B cell (primary cell): ENCODE measurements around the gene CCM2. TPM values are rescaled to one million over a fixed set of nuclear protein-coding genes. Genes with fewer than 3 reads are reported as not detected.
A peak's percentile ranks its signal among the peaks of the same experiment; 100 is the strongest.

Experiments
- ATAC-seq: fragments of 200-7000 bp; cut with Tn5 transposase; one replicate; pipeline ENCODE4 v1.10.0; 2021; ENCODE audit warnings: low read depth, mild to moderate bottlenecking, moderate number of reproducible peaks, moderate library complexity
- CTCF ChIA-PET: fragments of 350-600 bp; sonication (Branson Sonifier 250); formaldehyde crosslinking; loops from one replicate; lab custom pipeline; 2021; ENCODE audit warnings: antibody characterized with exemption, inconsistent platforms; lab: Charles Lee
- POLR2A ChIA-PET: fragments of 350-600 bp; sonication (Branson Sonifier 250); formaldehyde crosslinking; loops from one replicate; lab custom pipeline; 2021; ENCODE audit warnings: antibody characterized with exemption; lab: Charles Lee
- DNase-seq: peaks from one replicate; pipeline ENCODE4 v3.0.0; 2013
- H2AFZ ChIP-seq: 2 replicates; pipeline ENCODE4 v1.6.1; 2012; ENCODE audit warnings: mild to moderate bottlenecking, low read depth, low read length; ENCODE audit not compliant: insufficient read depth, poor library complexity, severe bottlenecking
- H3K27ac ChIP-seq, 2 donors: 1 replicate in 1 of 2; 2 replicates in 1 of 2; pipeline ENCODE4 v1.5.1; 2012 to 2013; ENCODE audit warnings: low read length in 2 of 2, mild to moderate bottlenecking in 2 of 2, moderate library complexity in 1 of 2
- H3K27me3 ChIP-seq, 4 experiments: fragments of 200-600 bp in 1 of 4; sonication (generic) in 1 of 4; replicated peaks in 1 of 4; 1 replicate in 2 of 4; 2 replicates in 2 of 4; pipeline versions ENCODE4 v1.6.1 to v1.7.0; 2013 to 2016; ENCODE audit warnings: low read length in 3 of 4, mild to moderate bottlenecking in 2 of 4, mixed read lengths in 1 of 4, moderate library complexity in 1 of 4; ENCODE audit not compliant: insufficient read depth in 4 of 4, control insufficient read depth in 3 of 4; ENCODE audit errors: control extremely low read depth in 1 of 4
- H3K36me3 ChIP-seq, 2 experiments: replicated peaks in 1 of 2; 1 replicate in 1 of 2; 2 replicates in 1 of 2; pipeline versions ENCODE4 v1.6.1 to v1.7.1; 2013; ENCODE audit warnings: low read length in 1 of 2; ENCODE audit not compliant: insufficient read depth in 2 of 2, control insufficient read depth in 1 of 2; ENCODE audit errors: control extremely low read depth in 1 of 2, extremely low read depth in 1 of 2
- H3K4me1 ChIP-seq, 2 donors: fragments of 200-600 bp in 1 of 2; sonication (generic) in 1 of 2; 1 replicate in 1 of 2; 2 replicates in 1 of 2; pipeline versions ENCODE4 v1.5.1 to v1.6.1; 2013 to 2017; ENCODE audit warnings: low read length in 2 of 2; ENCODE audit not compliant: control insufficient read depth in 2 of 2, insufficient read depth in 2 of 2
- H3K4me2 ChIP-seq: replicated peaks from 2 replicates; pipeline ENCODE3; 2012; ENCODE audit warnings: mild to moderate bottlenecking, low read depth, low read length; ENCODE audit not compliant: poor library complexity, severe bottlenecking
- H3K4me3 ChIP-seq, 5 experiments: fragments of 200-600 bp in 1 of 5; sonication (generic) in 1 of 5; 1 replicate in 3 of 5; 2 replicates in 2 of 5; pipeline versions ENCODE4 v1.5.1 to v1.7.0; 2011 to 2016; ENCODE audit warnings: low read length in 4 of 5, mild to moderate bottlenecking in 4 of 5, low read depth in 2 of 5, control low read depth in 1 of 5, moderate library complexity in 1 of 5; ENCODE audit not compliant: insufficient read depth in 1 of 5; ENCODE audit errors: control extremely low read depth in 1 of 5, extremely low read depth in 1 of 5
- H3K79me2 ChIP-seq: fragments of 200-600 bp; sonication (generic); one replicate; pipeline ENCODE4 v1.6.0; 2016; ENCODE audit warnings: low read length; ENCODE audit not compliant: control insufficient read depth, insufficient read depth
- H3K9ac ChIP-seq: fragments of 200-600 bp; sonication (generic); 2 replicates; pipeline ENCODE4 v1.6.1; 2017; ENCODE audit warnings: mild to moderate bottlenecking, low read length, moderate library complexity
- H3K9me3 ChIP-seq, 3 donors: one replicate each; pipeline versions ENCODE4 v1.6.1 to v1.7.1; 2013; ENCODE audit warnings: low read length in 2 of 3; ENCODE audit not compliant: control insufficient read depth in 2 of 3, insufficient read depth in 1 of 3; ENCODE audit errors: control extremely low read depth in 1 of 3
- H4K20me1 ChIP-seq: 2 replicates; pipeline ENCODE4 v1.6.0; 2012; ENCODE audit warnings: mild to moderate bottlenecking, low read length; ENCODE audit not compliant: insufficient read depth, control insufficient read depth, poor library complexity, severe bottlenecking
- H3K27ac Mint-ChIP-seq: one replicate; pipeline ENCODE4 v1.8.0; 2021; ENCODE audit warnings: mixed read lengths
- H3K27me3 Mint-ChIP-seq: one replicate; pipeline ENCODE4 v1.8.0; 2021; ENCODE audit warnings: mixed read lengths
- H3K4me1 Mint-ChIP-seq: one replicate; pipeline ENCODE4 v1.8.0; 2021; ENCODE audit warnings: mixed read lengths
- H3K4me3 Mint-ChIP-seq: one replicate; pipeline ENCODE4 v1.8.0; 2021; ENCODE audit warnings: mixed read lengths
- H3K9me3 Mint-ChIP-seq: one replicate; pipeline ENCODE4 v1.8.0; 2022; ENCODE audit warnings: mixed read lengths; ENCODE audit not compliant: insufficient read depth
- CTCF ChIP-seq: fragments of 200-600 bp; IDR thresholded peaks from one replicate; pipeline ENCODE4 v1.8.0; 2022; ENCODE audit warnings: antibody characterized with exemption, mild to moderate bottlenecking
- EZH2 ChIP-seq: IDR thresholded peaks from 2 replicates; pipeline ENCODE4 v1.6.1; 2012; ENCODE audit warnings: borderline replicate concordance, low read depth, mild to moderate bottlenecking, moderate library complexity, low read length; ENCODE audit not compliant: insufficient read depth, poor library complexity, severe bottlenecking
- WGBS: methylation state at CpG from one replicate; pipeline ENCODE4 v1.1.5; 2013; ENCODE audit warnings: missing lambda C conversion rate; ENCODE audit not compliant: insufficient coverage; 5-methylcytosine and 5-hydroxymethylcytosine counted together
- intact Hi-C: fragments of 100-400 bp; cut with micrococcal nuclease; formaldehyde crosslinking; loops from one replicate; pipeline ENCODE4 v1.10.0; 2022
- polyA plus RNA-seq: library from polyadenylated mRNA; depleted of rRNA; stranded (reverse); fragments of >200 nt; gene quantifications from 2 replicates; pipeline ENCODE4 v1.2.3, GENCODE V29; 2012
- total RNA-seq, 2 donors: library from RNA; stranded (reverse); fragments of 120-200 nt in 1 of 2; gene quantifications; 1 replicate in 1 of 2; 2 replicates in 1 of 2; pipeline versions ENCODE4 v1.2.3 to v1.2.4, GENCODE V29; 2013 to 2022

Gene CCM2
- total and polyA plus RNA-seq, 2 donors (not counting 1 experiment from before 2014, with no cell fraction given) = 150 to 201 TPM

- peaks cover 0 to 9% of the 10 kb centered on the region in 2 donors for H3K4me1 ChIP-seq
- H3K9me3 ChIP-seq = peaks cover 0 to 4% (median 0%) of the 10 kb centered on the region in 3 donors
- no peak overlapping the region for H3K27ac Mint-ChIP-seq
- H3K4me3 ChIP-seq = no peak overlapping the region
- H3K9ac ChIP-seq = no peak overlapping the region
- H3K9me3 Mint-ChIP-seq = no peaks in the 10 kb centered on the region
- DNase-seq = no peak
- H3K4me1 Mint-ChIP-seq = peaks cover 19% of the 10 kb centered on the region
- no peak for TF ChIP-seq CTCF
- TF ChIP-seq EZH2 = no peak
- no peaks in the 10 kb centered on the region for H3K36me3 ChIP-seq
- CTCF ChIA-PET = no interaction called here
- H3K27me3 Mint-ChIP-seq = peaks cover 6% of the 10 kb centered on the region
- no peaks in the 10 kb centered on the region for H4K20me1 ChIP-seq
- no peak overlapping the region for H3K4me2 ChIP-seq
- POLR2A ChIA-PET = no interaction called here
- H3K27me3 ChIP-seq = no peaks in the 10 kb centered on the region
- intact Hi-C loops = no loop called here
- ATAC-seq = no peak
- H3K27ac ChIP-seq = no peak overlapping the region
- no peak overlapping the region for H3K4me3 Mint-ChIP-seq
- no peak overlapping the region for H2AFZ ChIP-seq
- 96% methylated on average over 10 of the region's 10 CpGs for WGBS
- no peaks in the 10 kb centered on the region for H3K79me2 ChIP-seq
These were observed 43.7 kb upstream of the CCM2 start for GRCh38 chr7:44956157-44956766.

GRCh38 chr7:44958645-44959344 lies 41.2 kb upstream of the CCM2 start:
- ATAC-seq = no peak
- Histone ChIP-seq H4K20me1 (no peaks in the 10 kb centered on the region), H3K36me3 (peaks cover 0 to 6% of the 10 kb centered on the region in 2 experiments), H3K9ac (no peak overlapping the region), H2AFZ (no peak overlapping the region), H3K4me3 (no peak overlapping the region), H3K79me2 (no peaks in the 10 kb centered on the region), H3K4me1 (peaks cover 0 to 9% of the 10 kb centered on the region in 2 donors), H3K27me3 (no peaks in the 10 kb centered on the region), H3K9me3 (peaks cover 0 to 14% (median 0%) of the 10 kb centered on the region in 3 donors), H3K4me2 (no peak overlapping the region), H3K27ac (no peak overlapping the region)
- no peak for DNase-seq
- no peaks in the 10 kb centered on the region for H3K9me3 Mint-ChIP-seq
- peaks cover 19% of the 10 kb centered on the region for H3K4me1 Mint-ChIP-seq
- no peaks in the 10 kb centered on the region for H3K27me3 Mint-ChIP-seq
- intact Hi-C loops = no loop called here
- ChIA-PET POLR2A (no interaction called here), CTCF (no interaction called here)
- WGBS = 100% methylated on average over 1 of the region's 8 CpGs
- H3K27ac Mint-ChIP-seq = peak overlapping the region; percentile 35
- no peak overlapping the region for H3K4me3 Mint-ChIP-seq
- TF ChIP-seq CTCF (no peak), EZH2 (no peak)
